ENCODE measurements around the gene DMAP1.
"Not testable (repeated sequence)": the region's sequence is repeated elsewhere in the genome, so short reads cannot be mapped to it uniquely, and the experiment has no call there.

Gene DMAP1
- 52.5 reads per million, percentile 69 among the genes with 10 or more reads in this experiment for total RNA-seq

- DNase-seq, result peak; percentile 76
Observed at GRCh38 chr1:44213222-44214112, at the start of gene DMAP1. TSS of gene DMAP1 (plus strand) at chr1:44213471. CDS start at chr1:44213754, 283 bp downstream.

GRCh38 chr1:44168520-44169098 is 44.7 kb upstream of the DMAP1 start:
- no peak for DNase-seq

- DNase-seq, result no peak
Observed at GRCh38 chr1:44170281-44170823, 42.9 kb upstream of the DMAP1 start.

- DNase-seq, result no peak
Observed at GRCh38 chr1:44174630-44175029, 38.6 kb upstream of the DMAP1 start.

GRCh38 chr1:44200336-44200735 is 12.9 kb upstream of the DMAP1 start:
- DNase-seq, result no peak

- DNase-seq, result not testable (repeated sequence)
Observed at GRCh38 chr1:44206545-44206944, 6.7 kb upstream of the DMAP1 start.

- DNase-seq, result no peak
Observed at GRCh38 chr1:44208226-44208625, 5.0 kb upstream of the DMAP1 start.

- DNase-seq, result no peak
Observed at GRCh38 chr1:44210595-44210994, 2.7 kb upstream of the DMAP1 start.

- DNase-seq, result no peak
Observed at GRCh38 chr1:44212355-44213221, 683 bp upstream of the DMAP1 start.

GRCh38 chr1:44217809-44218410 is 4.6 kb downstream of the DMAP1 start:
- DNase-seq, result peak; percentile 65

- DNase-seq, result no peak
Observed at GRCh38 chr1:44218503-44219300, 5.4 kb downstream of the DMAP1 start.

- DNase-seq, result no peak
Observed at GRCh38 chr1:44219301-44219626, 6.0 kb downstream of the DMAP1 start.

GRCh38 chr1:44220001-44220751 is 6.9 kb downstream of the DMAP1 start:
- DNase-seq, result no peak

- DNase-seq, result no peak
Observed at GRCh38 chr1:44220755-44221154, 7.5 kb downstream of the DMAP1 start.

- DNase-seq, result no peak
Observed at GRCh38 chr1:44221769-44222168, 8.5 kb downstream of the DMAP1 start.

- no peak for DNase-seq
Observed at GRCh38 chr1:44222397-44223186, 9.3 kb downstream of the DMAP1 start.

- DNase-seq, result no peak
Observed at GRCh38 chr1:44223187-44223610, 9.9 kb downstream of the DMAP1 start.

GRCh38 chr1:44225761-44226160 is 12.5 kb downstream of the DMAP1 start:
- DNase-seq, result no peak

- no peak for DNase-seq
Observed at GRCh38 chr1:44227211-44227610, 13.9 kb downstream of the DMAP1 start.

- DNase-seq, result no peak
Observed at GRCh38 chr1:44228218-44228617, 14.9 kb downstream of the DMAP1 start.
